ENCODE data around the gene ROBO1.
"Not testable (repeated sequence)": the region's sequence is repeated elsewhere in the genome, so short reads cannot be mapped to it uniquely, and the experiment has no call there.

The ROBO1 gene

DNA sequence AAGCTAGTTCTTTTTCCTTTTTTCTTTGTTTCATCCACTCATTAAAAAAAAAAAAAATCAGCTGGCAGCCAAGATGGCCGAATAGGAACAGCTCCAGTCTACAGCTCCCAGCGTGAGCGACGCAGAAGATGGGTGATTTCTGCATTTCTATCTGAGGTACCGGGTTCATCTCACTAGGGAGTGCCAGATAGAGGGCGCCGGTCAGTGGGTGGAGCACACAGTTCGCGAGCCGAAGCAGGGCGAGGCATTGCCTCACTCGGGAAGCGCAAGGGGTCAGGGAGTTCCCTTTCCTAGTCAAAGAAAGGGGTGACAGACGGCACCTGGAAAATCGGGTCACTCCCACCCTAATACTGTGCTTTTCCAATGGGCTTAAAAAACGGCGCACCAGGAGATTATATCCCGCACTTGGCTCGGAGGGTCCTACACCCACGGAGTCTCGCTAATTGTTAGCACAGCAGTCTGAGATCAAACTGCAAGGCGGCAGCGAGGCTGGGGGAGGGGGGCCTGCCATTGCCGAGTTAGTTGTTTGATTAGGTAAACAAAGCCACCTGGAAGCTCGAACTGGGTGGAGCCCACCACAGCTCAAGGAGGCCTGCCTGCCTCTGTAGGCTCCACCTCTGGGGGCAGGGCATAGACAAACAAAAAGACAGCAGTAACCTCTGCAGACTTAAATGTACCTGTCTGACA, 1092.5 kb downstream of the ROBO1 start:
- in situ Hi-C loops (cut with HindIII; ENCODE audit: low pct_ligation_motif_present, low pct_unique_long_range_greater_than_20kb, low sequenced_read_pairs); DNase-seq: not testable (repeated sequence)

- in situ Hi-C loops (cut with HindIII; ENCODE audit: low pct_ligation_motif_present, low pct_unique_long_range_greater_than_20kb, low sequenced_read_pairs) = loop anchor here (25.0 kb wide), 1 partner anchor 317 kb away; no protein-coding TSS in a partner anchor
Measured at GRCh38 chr3:78670746-78671145, 1097.1 kb downstream of the ROBO1 start.

DNA sequence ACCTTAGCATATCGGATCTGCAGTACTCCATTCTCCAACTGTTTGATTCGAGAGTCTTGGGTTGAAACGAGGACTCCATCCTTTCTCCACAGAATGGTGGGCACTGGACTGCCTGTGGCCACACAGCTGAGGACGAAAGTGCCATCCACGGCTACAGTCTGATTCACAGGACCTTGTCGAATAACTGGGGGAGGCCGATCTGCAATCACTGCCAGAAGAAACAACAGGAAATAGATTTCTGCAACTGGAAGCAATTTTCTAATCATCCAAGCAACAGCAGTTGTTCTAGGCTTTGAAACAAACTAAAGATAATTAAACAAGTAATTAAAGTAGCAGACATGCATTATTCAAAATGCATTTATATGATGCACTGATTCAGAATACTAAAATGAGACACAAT, 1097.7 kb downstream of the ROBO1 start:
- no peak for DNase-seq
- in situ Hi-C loops (cut with HindIII; ENCODE audit: low pct_ligation_motif_present, low pct_unique_long_range_greater_than_20kb, low sequenced_read_pairs) = loop anchor here (25.0 kb wide), 1 partner anchor 317 kb away; no protein-coding TSS in a partner anchor

More at GRCh38 chr3:78670746-78671145, 1097.1 kb downstream of the ROBO1 start:
- no peak for DNase-seq

DNA sequence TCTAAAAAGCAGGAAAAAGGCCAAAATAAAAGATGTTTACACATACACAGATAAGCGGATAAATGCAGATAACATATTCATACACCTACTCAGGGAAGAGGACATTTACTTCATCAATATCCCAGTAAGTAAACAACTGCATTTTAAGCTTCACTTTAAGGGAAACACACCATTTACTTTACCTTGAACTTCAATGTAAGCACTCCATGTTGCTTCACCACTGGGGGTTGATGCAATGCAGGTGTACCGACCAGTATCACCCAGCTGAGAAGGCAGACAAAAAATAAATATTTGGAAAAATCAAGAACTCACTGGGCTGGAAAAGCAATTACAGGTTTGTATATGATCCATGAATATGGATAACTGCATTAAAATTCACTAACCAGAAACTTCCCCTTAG, 1099.5 kb downstream of the ROBO1 start:
- DNase-seq = no peak
- in situ Hi-C loops (cut with HindIII; ENCODE audit: low pct_ligation_motif_present, low pct_unique_long_range_greater_than_20kb, low sequenced_read_pairs) = loop anchor here (25.0 kb wide), 1 partner anchor 319 kb away; no protein-coding TSS in a partner anchor

DNA sequence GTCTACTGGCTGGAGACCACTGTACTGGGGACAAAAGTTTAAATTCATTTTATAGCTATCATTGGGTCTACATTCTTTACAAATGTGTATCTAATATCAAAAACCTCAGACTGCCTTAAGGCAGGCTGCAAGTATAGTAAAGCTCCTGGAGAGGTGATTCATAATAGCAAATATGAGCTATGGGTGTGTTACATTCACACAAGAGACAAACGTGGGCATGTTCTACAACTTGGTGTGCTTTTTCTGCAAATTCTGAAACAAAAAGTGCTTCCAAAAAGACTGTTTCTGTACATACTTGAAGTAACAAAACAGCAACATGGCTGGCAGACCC, 1101.4 kb downstream of the ROBO1 start:
- in situ Hi-C loops (cut with HindIII; ENCODE audit: low pct_ligation_motif_present, low pct_unique_long_range_greater_than_20kb, low sequenced_read_pairs) = loop anchor here (25.0 kb wide), 1 partner anchor 321 kb away; no protein-coding TSS in a partner anchor
- no peak for DNase-seq

DNA sequence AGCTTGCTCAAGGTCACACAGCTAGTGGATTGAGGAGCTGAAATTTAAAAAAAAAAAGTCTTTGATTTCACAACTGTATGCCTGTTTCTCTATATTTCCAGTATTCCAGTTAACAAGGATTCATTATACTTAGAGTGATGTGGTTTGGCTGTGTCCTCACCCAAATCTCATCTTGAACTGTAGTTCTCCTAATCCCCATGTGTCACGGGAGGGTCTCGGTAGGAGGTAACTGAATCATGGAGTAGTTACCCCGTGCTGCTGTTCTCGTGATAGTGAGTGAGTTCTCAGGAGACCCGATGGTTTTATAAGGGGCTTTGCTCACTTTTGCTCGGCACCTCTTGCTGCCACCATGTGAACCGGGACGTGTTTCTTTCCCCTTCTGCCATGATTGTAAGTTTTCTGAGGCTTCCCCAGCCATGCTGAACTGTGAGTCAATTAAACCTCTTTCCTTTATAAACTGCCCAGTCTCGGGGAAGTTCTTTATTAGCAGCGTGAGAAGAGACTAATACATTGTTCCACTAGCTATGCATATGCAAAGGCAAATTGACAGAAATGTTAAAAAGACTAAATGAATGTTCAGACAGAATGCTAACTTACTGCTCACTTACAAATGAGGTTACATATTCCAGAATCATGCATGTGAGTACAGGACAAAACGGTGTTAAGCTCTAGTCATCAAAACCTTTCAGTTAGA, 1101.9 kb downstream of the ROBO1 start:
- in situ Hi-C loops (cut with HindIII; ENCODE audit: low pct_ligation_motif_present, low pct_unique_long_range_greater_than_20kb, low sequenced_read_pairs) = loop anchor here (25.0 kb wide), 1 partner anchor 321 kb away; no protein-coding TSS in a partner anchor
- DNase-seq = no peak

DNA sequence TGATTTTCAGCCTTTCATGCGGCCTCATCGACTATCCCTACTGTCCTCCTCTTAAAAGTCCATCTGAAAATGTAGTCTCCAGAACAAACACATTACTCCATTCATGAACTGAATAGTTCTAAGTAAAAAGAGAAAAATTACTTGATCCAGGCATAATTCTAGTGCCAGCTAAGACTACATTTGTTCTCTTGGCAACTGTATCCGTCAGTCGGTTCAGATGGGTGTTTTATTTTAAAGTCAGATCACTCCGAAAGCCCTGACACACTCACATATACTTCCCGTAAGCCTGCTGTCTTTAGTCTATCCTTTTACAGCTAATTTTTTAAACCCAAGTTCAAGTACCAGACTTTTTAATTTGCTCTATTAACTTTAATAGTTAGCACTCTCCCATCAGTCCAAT, 1102.7 kb downstream of the ROBO1 start:
- DNase-seq = no peak
- in situ Hi-C loops (cut with HindIII; ENCODE audit: low pct_ligation_motif_present, low pct_unique_long_range_greater_than_20kb, low sequenced_read_pairs) = loop anchor here (25.0 kb wide), 1 partner anchor 322 kb away; no protein-coding TSS in a partner anchor

GRCh38 chr3:78660957-78661356, 1106.8 kb downstream of the ROBO1 start:
- in situ Hi-C loops (cut with HindIII; ENCODE audit: low pct_ligation_motif_present, low pct_unique_long_range_greater_than_20kb, low sequenced_read_pairs) = loop anchor here (25.0 kb wide), 1 partner anchor 326 kb away; no protein-coding TSS in a partner anchor
- no peak for DNase-seq

- in situ Hi-C loops (cut with HindIII; ENCODE audit: low pct_ligation_motif_present, low pct_unique_long_range_greater_than_20kb, low sequenced_read_pairs) = loop anchor here (25.0 kb wide), 1 partner anchor 328 kb away; no protein-coding TSS in a partner anchor
- DNase-seq = peak; percentile 37
Measured at GRCh38 chr3:78659386-78659987, 1108.3 kb downstream of the ROBO1 start.

GRCh38 chr3:78647726-78648125, 1120.1 kb downstream of the ROBO1 start:
- no peak for DNase-seq
- in situ Hi-C loops (cut with HindIII; ENCODE audit: low pct_ligation_motif_present, low pct_unique_long_range_greater_than_20kb, low sequenced_read_pairs) = no loop called here

- peak; percentile 78 for DNase-seq
- in situ Hi-C loops (cut with HindIII; ENCODE audit: low pct_ligation_motif_present, low pct_unique_long_range_greater_than_20kb, low sequenced_read_pairs) = no loop called here
Measured at GRCh38 chr3:78645628-78646310, 1122.0 kb downstream of the ROBO1 start.

DNA sequence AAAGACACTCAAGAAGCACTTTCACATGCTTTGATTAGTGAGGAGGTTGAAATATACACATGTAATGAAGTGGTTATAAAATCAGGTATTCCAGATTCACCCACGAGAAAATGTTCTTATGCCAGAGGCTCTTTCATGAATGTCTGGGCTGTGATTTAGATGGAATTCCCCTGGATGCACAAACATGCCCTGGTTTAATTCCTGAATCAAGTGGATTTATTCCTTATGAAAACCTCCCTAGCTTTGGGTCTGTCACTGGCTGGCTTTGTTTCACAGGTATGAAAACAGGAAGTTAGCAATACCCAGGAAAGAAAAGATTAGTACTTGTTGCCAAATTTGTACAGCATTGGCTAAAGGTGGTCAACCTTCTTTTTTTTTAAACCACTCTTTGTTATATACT, 1123.0 kb downstream of the ROBO1 start:
- in situ Hi-C loops (cut with HindIII; ENCODE audit: low pct_ligation_motif_present, low pct_unique_long_range_greater_than_20kb, low sequenced_read_pairs) = no loop called here
- no peak for DNase-seq

DNA sequence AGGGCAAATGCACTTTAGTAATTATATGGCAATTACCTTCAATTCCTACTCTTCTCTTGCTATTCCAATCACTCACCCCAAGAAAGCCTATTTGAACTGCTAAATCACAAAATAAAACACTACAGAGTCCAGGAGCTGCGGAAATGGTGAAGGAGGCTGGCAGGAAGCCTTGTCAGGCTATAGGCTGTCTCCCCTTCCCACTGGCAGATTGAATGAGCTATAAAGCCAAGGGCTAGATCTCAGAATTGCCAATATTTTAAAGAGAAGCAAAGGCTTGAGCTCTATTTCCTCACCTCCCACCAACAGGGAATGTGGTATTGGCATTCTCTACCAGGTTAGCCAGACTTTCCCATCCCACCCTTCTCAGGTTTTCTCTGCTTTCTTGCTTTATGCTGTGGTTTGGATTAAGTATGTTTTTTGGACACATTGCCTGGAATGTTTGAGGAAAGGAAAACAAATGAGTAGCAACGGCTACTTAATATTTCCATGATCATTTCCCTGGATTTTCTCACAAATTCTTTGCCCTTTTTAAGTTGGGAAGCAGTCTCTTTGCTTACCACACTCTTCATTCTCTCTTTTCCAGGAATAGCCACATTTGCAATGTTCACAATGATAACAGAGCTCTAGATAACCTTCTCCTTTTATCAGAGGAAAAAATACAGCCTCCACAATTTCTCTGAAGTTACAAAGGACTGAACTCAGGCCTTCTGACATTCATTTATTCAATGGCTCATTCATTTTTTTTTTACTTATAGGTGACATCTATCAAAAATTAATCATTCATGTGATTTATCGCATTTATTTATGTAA, 1125.4 kb downstream of the ROBO1 start:
- in situ Hi-C loops (cut with HindIII; ENCODE audit: low pct_ligation_motif_present, low pct_unique_long_range_greater_than_20kb, low sequenced_read_pairs) = no loop called here
- no peak for DNase-seq

DNA sequence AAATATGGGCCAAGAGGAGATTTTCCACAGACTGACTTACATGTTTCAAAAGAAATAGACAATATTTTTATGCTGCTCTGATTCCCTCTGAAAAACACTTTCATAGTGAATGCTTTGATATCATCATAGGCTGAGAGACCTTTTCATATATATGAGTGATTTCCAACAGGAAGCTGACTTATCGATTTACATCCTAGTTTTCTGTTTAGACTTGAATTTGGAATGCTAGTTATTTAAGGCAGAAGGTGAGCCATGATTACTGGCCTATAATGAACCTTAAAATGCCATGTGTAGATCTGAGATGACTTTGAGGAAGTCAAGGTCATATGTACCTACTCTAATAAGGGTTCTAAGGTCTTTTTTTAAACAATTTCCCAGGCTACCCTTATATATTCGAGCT, 1126.1 kb downstream of the ROBO1 start:
- in situ Hi-C loops (cut with HindIII; ENCODE audit: low pct_ligation_motif_present, low pct_unique_long_range_greater_than_20kb, low sequenced_read_pairs) = no loop called here
- no peak for DNase-seq

- in situ Hi-C loops (cut with HindIII; ENCODE audit: low pct_ligation_motif_present, low pct_unique_long_range_greater_than_20kb, low sequenced_read_pairs) = no loop called here
- DNase-seq = no peak
Measured at GRCh38 chr3:78634316-78634715, 1133.5 kb downstream of the ROBO1 start.

DNA sequence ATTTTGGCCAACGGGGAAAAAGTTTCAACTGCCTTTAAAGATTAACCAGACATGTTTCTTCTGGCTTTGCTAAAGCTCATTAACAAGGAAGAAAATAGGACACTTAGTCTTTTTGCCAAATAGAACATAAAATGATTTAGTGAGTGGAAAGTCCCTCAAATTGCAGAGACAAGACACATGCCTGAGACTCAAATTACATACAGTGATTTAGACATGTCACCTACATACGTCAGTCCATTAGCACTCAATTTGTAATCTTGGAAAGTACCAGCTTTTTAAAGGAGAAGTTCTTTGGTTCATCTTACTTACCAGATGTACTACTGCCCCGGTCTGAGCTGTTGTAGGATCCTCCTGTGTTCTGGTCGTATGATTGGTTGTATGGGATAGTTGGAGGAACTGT, 1134.2 kb downstream of the ROBO1 start:
- no peak for DNase-seq
- in situ Hi-C loops (cut with HindIII; ENCODE audit: low pct_ligation_motif_present, low pct_unique_long_range_greater_than_20kb, low sequenced_read_pairs) = no loop called here

DNA sequence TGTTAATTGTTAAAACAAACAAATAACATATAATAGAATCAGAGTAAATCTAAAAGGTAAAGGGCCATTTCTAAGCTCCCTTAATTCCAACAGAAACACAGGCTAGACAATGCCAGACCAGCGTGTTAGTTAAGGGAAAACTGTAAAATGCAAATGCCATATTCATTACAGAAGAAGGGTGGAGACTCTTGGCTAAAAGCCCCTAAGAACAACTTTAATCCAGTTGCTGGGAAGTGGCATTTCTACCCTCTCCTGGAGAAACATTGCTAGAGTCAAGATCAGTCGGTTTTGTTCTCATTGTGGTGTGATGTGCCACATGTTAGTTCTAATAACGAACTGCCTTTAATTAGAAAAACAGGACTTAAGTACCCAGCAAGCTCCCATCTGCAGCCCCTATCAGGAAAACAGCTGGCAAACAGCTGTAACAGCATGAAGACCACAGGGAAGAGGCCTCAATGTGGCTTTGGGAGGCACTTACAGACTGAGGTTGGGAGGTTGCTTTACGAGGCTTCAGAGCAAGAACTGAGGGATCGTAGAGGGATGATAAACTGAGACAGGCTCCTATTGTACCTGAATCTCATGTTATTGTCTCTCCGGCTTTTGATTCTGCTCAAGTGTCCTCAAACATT, 1134.8 kb downstream of the ROBO1 start:
- no peak for DNase-seq
- in situ Hi-C loops (cut with HindIII; ENCODE audit: low pct_ligation_motif_present, low pct_unique_long_range_greater_than_20kb, low sequenced_read_pairs) = no loop called here

- in situ Hi-C loops (cut with HindIII; ENCODE audit: low pct_ligation_motif_present, low pct_unique_long_range_greater_than_20kb, low sequenced_read_pairs) = no loop called here
- DNase-seq = no peak
Measured at GRCh38 chr3:78629544-78629943, 1138.3 kb downstream of the ROBO1 start.

All from ACHN (cell line).